Measurements from ENCODE around the gene THOC3. TPM values are rescaled to one million over a fixed set of nuclear protein-coding genes. Genes with fewer than 3 reads are reported as not detected.
"Not testable (repeated sequence)": the region's sequence is repeated elsewhere in the genome, so short reads cannot be mapped to it uniquely, and the experiment has no call there.

THOC3 gene
- total and polyA plus RNA-seq, 2 experiments from 2014 or later = 66.3 to 74.5 TPM

- H3K27ac ChIP-seq; H3K9me2 ChIP-seq (replicated peaks; ENCODE audit: insufficient read depth); H3K27me3 ChIP-seq; H3K9me3 ChIP-seq (ENCODE audit: low read depth); H3K4me2 ChIP-seq; H2AFZ ChIP-seq; H3K79me2 ChIP-seq; H3K36me3 ChIP-seq (replicated peaks; ENCODE audit: insufficient read depth, low read depth); H3K4me1 ChIP-seq (ENCODE audit: insufficient read depth); H3K4me3 ChIP-seq; H4K20me1 ChIP-seq (ENCODE audit: insufficient read depth, poor library complexity, severe bottlenecking): not testable (repeated sequence)
- peak; percentile 3 for DNase-seq (ENCODE audit: low spot score)
- whole genome bisulfite sequencing (ENCODE audit: low lambda C conversion rate, missing lambda C conversion rate) = 78% methylated on average over 9 of the region's 12 CpGs
Observed at GRCh38 chr5:175910072-175910471, 58.0 kb downstream of the THOC3 start.

Other genes starting within 250 kb of the THOC3 start
- 0.10 and 0.32 TPM in 2 replicates for gene CPLX2, start 96.7 kb downstream of the THOC3 start, total RNA-seq
- gene CPLX2, start 96.7 kb downstream of the THOC3 start, polyA plus RNA-seq = 0.33 and 0.41 TPM in 2 replicates

Measured in hepatocyte (in vitro differentiated cells).